ENCODE results near the gene OAS3.
"Not testable (repeated sequence)": the region's sequence is repeated elsewhere in the genome, so short reads cannot be mapped to it uniquely, and the experiment has no call there.

OAS3 gene

DNA sequence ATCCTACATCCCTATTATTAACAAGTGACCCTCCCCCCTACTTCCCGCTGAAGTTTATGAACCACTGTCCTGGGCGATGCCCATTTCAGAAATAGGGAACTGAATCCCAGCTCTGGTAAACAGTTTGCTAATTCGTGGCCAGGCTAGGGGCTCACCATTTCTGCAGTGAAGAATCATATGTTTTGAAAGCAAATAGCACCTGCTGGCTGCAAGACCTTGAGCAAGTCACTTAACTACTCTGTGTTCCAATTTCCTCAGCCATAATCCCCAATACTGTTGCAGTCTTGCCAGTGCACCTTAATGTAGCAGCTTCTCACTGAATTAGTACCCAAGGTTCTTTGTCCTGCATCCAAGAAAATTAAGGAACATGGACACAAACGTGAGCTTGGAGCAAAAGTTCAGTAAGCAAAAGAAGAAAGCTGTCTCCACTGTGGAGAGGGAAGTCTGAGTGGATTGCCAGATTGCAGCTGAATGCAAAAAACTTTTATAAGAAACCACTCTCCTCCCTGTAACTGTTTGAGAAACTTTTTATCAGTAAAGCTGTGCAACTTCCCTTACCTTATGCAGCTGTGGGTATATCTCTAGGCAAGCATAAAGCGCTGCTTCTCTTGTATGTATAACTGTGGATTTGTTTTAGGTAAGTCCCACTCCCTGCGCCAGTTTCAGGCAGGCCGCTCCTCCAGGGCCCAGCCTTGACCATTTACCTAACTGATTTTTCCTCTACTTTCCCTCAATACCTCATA, 30.7 kb upstream of the OAS3 start:
- no peak for DNase-seq (ENCODE audit: low read depth, low spot score)
- TF ChIP-seq, protein P1, sequence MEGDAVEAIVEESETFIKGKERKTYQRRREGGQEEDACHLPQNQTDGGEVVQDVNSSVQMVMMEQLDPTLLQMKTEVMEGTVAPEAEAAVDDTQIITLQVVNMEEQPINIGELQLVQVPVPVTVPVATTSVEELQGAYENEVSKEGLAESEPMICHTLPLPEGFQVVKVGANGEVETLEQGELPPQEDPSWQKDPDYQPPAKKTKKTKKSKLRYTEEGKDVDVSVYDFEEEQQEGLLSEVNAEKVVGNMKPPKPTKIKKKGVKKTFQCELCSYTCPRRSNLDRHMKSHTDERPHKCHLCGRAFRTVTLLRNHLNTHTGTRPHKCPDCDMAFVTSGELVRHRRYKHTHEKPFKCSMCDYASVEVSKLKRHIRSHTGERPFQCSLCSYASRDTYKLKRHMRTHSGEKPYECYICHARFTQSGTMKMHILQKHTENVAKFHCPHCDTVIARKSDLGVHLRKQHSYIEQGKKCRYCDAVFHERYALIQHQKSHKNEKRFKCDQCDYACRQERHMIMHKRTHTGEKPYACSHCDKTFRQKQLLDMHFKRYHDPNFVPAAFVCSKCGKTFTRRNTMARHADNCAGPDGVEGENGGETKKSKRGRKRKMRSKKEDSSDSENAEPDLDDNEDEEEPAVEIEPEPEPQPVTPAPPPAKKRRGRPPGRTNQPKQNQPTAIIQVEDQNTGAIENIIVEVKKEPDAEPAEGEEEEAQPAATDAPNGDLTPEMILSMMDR (IDR thresholded peaks at IDR 0.05; ENCODE audit: insufficient read depth, low read length, missing control alignments): no peak
- CTCF ChIA-PET: no interaction called here
- no peak overlapping the region for H3K4me3 ChIP-seq (ENCODE audit: low read depth, low read length)
- POLR2A ChIA-PET: no interaction called here

DNA sequence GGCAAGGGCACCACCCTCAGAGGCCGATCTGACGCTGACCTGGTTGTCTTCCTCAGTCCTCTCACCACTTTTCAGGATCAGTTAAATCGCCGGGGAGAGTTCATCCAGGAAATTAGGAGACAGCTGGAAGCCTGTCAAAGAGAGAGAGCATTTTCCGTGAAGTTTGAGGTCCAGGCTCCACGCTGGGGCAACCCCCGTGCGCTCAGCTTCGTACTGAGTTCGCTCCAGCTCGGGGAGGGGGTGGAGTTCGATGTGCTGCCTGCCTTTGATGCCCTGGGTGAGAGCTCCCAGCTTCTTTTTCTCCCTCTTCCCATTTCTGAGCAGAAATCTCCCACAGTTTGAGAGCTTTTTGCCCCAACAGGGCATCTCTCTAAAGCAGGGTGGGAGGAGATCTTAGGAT, 29.7 kb upstream of the OAS3 start:
- no peak overlapping the region for H3K4me3 ChIP-seq (ENCODE audit: low read depth, low read length)
- CTCF ChIA-PET: no interaction called here
- no peak for DNase-seq (ENCODE audit: low read depth, low spot score)
- TF ChIP-seq, protein P1 (IDR thresholded peaks at IDR 0.05; ENCODE audit: insufficient read depth, low read length, missing control alignments): no peak
- POLR2A ChIA-PET: no interaction called here

DNA sequence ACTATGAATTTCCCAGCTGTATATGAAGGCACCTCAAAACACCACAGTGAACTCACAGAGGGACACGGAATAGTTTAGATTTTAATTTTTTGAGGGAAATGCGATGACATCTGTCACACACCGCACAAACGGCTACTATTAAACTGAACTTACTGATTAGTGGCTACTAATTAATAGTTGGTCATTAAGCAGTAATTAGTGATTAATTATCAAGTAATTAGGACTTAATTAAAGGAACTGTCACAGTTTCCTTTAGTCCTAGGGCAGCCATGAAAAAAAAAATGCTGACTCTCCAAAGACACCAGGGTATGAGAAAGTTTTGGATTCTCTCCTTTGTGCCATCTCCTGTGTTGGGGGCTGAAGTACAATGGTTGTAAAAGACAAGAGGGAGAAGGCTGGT, 28.6 kb upstream of the OAS3 start:
- ChIA-PET POLR2A (no interaction called here), CTCF (no interaction called here)
- DNase-seq (ENCODE audit: low read depth, low spot score): no peak
- H3K4me3 ChIP-seq (ENCODE audit: low read depth, low read length): no peak overlapping the region
- TF ChIP-seq, protein P1 (IDR thresholded peaks at IDR 0.05; ENCODE audit: insufficient read depth, low read length, missing control alignments): no peak

DNA sequence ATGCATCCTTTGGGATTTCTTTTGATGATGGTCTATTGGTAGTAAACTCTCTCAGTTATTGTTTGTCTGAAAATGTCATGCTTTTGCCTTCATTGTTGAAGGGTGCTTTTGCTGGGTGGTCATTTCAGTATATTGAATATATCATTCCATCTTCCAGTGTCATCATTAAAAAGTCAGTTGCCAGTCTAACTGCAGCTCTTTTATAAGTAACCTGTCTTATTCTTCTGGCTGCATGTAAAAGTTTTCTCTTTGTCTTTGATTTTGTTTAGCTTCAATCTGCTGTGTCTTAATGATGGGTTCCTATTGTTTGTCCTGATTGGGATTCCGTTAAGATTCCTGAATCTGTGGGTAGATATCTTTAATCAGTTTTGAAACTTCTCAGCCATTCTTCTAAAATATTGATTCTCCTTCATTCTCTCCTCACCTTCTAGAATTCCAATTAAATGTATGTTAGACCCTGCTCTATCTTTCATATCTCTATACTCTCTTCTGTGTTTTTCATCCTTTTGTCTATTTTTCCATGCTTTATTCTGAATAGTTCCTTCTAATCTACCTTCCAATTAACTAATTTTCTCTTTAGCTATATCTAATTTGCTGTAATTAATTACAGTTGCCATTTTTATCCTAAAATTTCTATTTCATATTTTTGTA, 25.1 kb upstream of the OAS3 start:
- POLR2A ChIA-PET: no interaction called here
- H3K4me3 ChIP-seq (ENCODE audit: low read depth, low read length): no peak overlapping the region
- TF ChIP-seq, protein P1 (IDR thresholded peaks at IDR 0.05; ENCODE audit: insufficient read depth, low read length, missing control alignments): no peak
- no peak for DNase-seq (ENCODE audit: low read depth, low spot score)
- CTCF ChIA-PET: no interaction called here

DNA sequence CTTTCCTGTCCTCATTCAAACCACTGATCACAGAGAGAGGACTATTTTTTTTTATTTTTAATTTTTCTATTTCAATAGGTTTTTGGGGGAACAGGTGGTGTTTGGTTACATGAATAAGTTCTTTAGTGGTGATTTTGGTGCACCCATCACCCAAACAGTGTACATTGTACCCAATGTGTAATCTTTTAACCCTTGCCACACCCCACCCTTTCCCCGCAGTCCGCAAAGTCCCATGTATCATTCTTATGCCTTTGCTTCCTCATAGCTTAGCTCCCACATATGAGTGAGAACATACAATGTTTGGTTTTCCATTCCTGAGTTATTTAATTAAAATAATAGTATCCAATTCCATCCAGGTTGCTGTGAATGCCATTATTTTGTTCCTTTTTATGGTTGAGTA, 24.4 kb upstream of the OAS3 start:
- H3K4me3 ChIP-seq (ENCODE audit: low read depth, low read length); POLR2A ChIA-PET; CTCF ChIA-PET; DNase-seq (ENCODE audit: low read depth, low spot score): not testable (repeated sequence)

DNA sequence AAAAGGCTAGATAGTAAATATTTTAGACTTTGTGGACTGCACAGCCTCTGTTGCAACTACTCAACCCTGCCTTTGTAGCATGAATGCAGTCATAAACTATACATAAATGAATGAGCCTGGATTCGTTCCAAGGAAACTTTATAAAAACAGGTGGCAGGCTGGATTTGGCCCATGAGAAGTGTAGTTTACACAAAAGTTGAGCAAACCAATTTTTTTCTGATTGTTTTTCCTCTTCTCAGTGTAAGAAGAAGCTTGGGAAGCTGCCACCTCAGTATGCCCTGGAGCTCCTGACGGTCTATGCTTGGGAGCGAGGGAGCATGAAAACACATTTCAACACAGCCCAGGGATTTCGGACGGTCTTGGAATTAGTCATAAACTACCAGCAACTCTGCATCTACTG, 22.0 kb upstream of the OAS3 start:
- CTCF ChIA-PET: no interaction called here
- POLR2A ChIA-PET: no interaction called here
- no peak overlapping the region for H3K4me3 ChIP-seq (ENCODE audit: low read depth, low read length)
- TF ChIP-seq, protein P1 (IDR thresholded peaks at IDR 0.05; ENCODE audit: insufficient read depth, low read length, missing control alignments): no peak
- no peak for DNase-seq (ENCODE audit: low read depth, low spot score)

DNA sequence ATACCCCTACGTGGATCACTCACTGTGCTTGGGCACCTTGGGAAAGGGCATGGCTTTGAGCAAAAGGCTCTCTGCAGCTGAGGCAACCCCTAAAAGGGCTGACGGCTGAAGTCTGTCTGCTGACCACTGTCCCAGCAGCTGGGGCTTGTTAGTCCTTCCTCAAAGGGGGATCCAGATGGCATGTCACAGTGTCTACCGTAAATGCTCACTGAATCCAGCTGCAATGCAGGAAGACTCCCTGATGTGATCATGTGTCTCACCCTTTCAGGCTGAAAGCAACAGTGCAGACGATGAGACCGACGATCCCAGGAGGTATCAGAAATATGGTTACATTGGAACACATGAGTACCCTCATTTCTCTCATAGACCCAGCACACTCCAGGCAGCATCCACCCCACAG, 19.2 kb upstream of the OAS3 start:
- TF ChIP-seq, protein P1 (IDR thresholded peaks at IDR 0.05; ENCODE audit: insufficient read depth, low read length, missing control alignments): no peak
- POLR2A ChIA-PET: no interaction called here
- no peak for DNase-seq (ENCODE audit: low read depth, low spot score)
- H3K4me3 ChIP-seq (ENCODE audit: low read depth, low read length): no peak overlapping the region
- CTCF ChIA-PET: no interaction called here
